IPS DF 19.7 (cell line): ENCODE results near the gene OR5T1.

Experiments
- DNase-seq: peaks from one replicate; pipeline ENCODE4 v3.0.0-alpha.2; 2013; ENCODE audit warnings: low read depth, low spot score

Gene OR5T1

GRCh38 chr11:56273854-56274253 lies at the start of gene OR5T1:
Gene OR5T1, plus strand, starts transcription at chr11:56274154. Its CDS starts 1,485 bp downstream, at chr11:56275639.
- no peak for DNase-seq

DNA sequence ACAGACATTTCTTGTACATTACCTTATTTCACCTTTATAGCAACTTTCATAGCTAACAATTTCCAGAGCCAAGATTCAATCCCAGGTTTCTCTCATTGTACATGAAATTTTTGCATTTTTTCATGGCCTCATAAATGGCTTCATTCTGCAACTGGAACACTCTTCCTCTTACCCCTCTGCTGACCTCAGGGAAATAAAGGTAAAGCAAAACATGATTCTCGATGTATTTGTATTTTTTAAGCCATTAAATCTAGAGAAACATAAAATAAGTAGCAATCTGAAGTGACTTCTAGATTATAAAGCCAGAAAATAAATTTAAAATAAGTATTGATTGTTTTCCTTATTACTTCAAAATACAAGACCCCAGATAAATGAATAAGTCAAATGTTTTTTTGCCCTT lies 39.8 kb upstream of the OR5T1 start, which contains the start of gene OR5T2:
Gene OR5T2 (minus strand): TSS at position 101 of the 400 bp plus-strand sequence. CDS start 1,193 bp downstream, outside the sequence.
- no peak for DNase-seq

DNA sequence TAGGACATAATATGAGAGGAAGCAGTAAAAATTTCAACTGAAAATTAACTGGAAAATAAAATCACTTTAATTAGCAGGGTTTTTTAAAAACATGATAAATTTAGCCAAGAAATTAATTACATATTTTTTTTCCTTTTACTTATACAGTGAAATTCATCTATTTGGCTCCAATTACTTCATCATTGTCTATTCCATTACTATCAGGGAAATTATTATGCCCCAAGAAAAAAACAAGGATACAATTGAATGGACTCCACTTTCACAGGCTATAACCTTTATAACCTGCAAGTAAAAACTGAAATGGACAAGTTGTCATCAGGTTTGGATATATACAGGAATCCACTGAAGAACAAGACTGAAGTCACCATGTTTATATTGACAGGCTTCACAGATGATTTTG lies 22.0 kb upstream of the OR5T1 start, which contains the start of gene OR5T3:
Gene OR5T3 (plus strand): TSS at position 301 of the 400 bp plus-strand sequence. CDS start 0 bp downstream, at position 301.
- DNase-seq: no peak

DNA sequence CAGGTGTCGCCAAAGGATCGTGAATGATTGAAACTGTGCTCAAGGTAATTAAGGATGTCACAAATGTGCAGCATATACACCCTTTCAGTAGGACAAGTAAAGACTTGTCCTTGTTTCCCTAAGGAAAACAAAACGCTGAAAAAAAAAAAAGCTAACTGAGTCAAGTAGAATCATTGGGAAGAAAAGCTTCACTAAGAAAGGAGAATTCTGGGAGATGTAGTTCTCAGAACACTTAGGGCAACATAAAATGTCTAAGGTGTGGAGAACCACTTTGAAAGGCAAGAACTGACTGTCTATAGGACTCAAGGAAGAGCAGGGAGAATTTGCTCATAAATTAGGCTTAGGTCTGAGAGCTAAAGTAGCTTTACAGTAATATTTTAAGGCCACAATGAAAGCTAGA lies 2.9 kb upstream of the OR5T1 start:
- DNase-seq: no peak

GRCh38 chr11:56292154-56292553 lies 18.2 kb downstream of the OR5T1 start, which contains the start of gene OR8H1:
Gene OR8H1, minus strand, starts transcription at chr11:56292254. Its CDS starts 1,192 bp downstream, at chr11:56291062.
- DNase-seq: no peak

DNA sequence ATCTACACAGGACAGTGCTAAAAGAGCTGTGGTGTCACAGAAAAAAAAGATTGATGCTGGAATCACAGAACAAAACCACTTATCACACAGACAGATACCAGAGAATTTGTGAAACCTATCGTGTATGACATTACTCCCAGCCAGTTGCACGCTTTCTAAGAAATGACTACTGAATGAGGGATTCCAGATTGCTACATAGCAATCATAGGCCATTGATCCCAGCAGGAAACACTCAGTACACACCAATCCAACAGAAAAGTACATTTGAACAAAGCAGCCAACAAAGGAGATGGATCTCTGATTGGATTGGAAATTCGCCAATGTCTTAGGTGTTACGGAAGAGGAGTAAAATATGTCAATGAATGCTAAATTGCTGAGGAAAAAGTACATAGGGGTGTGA lies 22.9 kb downstream of the OR5T1 start:
- no peak for DNase-seq

GRCh38 chr11:56307836-56308235 lies 33.9 kb downstream of the OR5T1 start:
- no peak for DNase-seq

DNA sequence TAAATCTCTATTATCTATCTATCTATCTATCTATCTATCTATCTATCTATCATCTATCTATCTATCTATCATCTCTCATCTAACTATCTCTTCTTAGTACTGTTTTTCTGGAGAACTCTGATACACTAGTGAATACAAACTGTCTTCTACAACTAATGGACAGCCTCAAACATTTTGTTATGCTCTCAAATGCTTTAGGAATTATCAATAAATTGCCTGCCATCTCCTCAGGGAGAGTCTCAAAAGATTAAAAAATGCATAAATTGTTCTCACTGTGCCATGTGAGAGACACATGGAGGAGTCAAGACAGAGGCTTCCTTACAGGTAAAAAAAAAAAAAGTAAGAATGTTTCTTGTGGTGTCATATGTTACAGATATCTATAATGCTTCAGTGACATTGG lies 40.9 kb downstream of the OR5T1 start, which contains the start of gene OR8K3:
Gene OR8K3 (plus strand): TSS at position 301 of the 400 bp plus-strand sequence. CDS start 3,163 bp downstream, outside the sequence.
- no peak for DNase-seq
